ENCODE results near the gene MALRD1. TPM values are rescaled to one million over a fixed set of nuclear protein-coding genes. Genes with fewer than 3 reads are reported as not detected.

Gene MALRD1
- total and polyA plus RNA-seq, 5 donors: 0.58 to 2.7 (median 2.0) TPM

GRCh38 chr10:19518632-19519031, 470.0 kb downstream of the MALRD1 start:
- H3K9me3 ChIP-seq (ENCODE audit: control insufficient read depth, low read length): no peaks in the 10 kb centered on the region
- no peaks in the 10 kb centered on the region for H3K27me3 ChIP-seq (ENCODE audit: control insufficient read depth, insufficient read depth)
- H3K4me1 ChIP-seq (ENCODE audit: control insufficient read depth, insufficient read depth, low read length): no peaks in the 10 kb centered on the region
- H3K4me3 ChIP-seq (ENCODE audit: low read length): no peak overlapping the region
- ATAC-seq: no peak
- DNase-seq: no peak
- 89% methylated on average over 1 of the region's 1 CpG for WGBS
- no peak overlapping the region for H3K27ac ChIP-seq (ENCODE audit: low read length)
- intact Hi-C loops (cut with DNase I): no loop called here

- H3K9me3 ChIP-seq (ENCODE audit: control insufficient read depth, low read length): no peaks in the 10 kb centered on the region
- ATAC-seq (no peak), DNase-seq (no peak)
- H3K4me1 ChIP-seq (ENCODE audit: control insufficient read depth, insufficient read depth, low read length): no peaks in the 10 kb centered on the region
- H3K4me3 ChIP-seq (ENCODE audit: low read length): no peak overlapping the region
- H3K27ac ChIP-seq (ENCODE audit: low read length): no peak overlapping the region
- intact Hi-C loops (cut with DNase I): no loop called here
- H3K27me3 ChIP-seq (ENCODE audit: control insufficient read depth, insufficient read depth): no peaks in the 10 kb centered on the region
- 57% methylated on average over 3 of the region's 3 CpGs for WGBS
These were observed 482.7 kb downstream of the MALRD1 start for GRCh38 chr10:19531324-19531723.

- Histone ChIP-seq H3K9me3 (ENCODE audit: control insufficient read depth, low read length) (no peaks in the 10 kb centered on the region), H3K27me3 (ENCODE audit: control insufficient read depth, insufficient read depth) (no peaks in the 10 kb centered on the region), H3K27ac (ENCODE audit: low read length) (no peak overlapping the region), H3K4me3 (ENCODE audit: low read length) (no peak overlapping the region), H3K4me1 (ENCODE audit: control insufficient read depth, insufficient read depth, low read length) (no peaks in the 10 kb centered on the region)
- ATAC-seq: no peak
- intact Hi-C loops (cut with DNase I): no loop called here
- no peak for DNase-seq
- WGBS: 86% methylated on average over 3 of the region's 3 CpGs
These were observed 483.8 kb downstream of the MALRD1 start for GRCh38 chr10:19532411-19532810.

- Histone ChIP-seq H3K27ac (ENCODE audit: low read length) (no peak overlapping the region), H3K27me3 (ENCODE audit: control insufficient read depth, insufficient read depth) (no peaks in the 10 kb centered on the region), H3K9me3 (ENCODE audit: control insufficient read depth, low read length) (no peaks in the 10 kb centered on the region), H3K4me3 (ENCODE audit: low read length) (no peak overlapping the region), H3K4me1 (ENCODE audit: control insufficient read depth, insufficient read depth, low read length) (no peaks in the 10 kb centered on the region)
- 50% methylated on average over 3 of the region's 3 CpGs for WGBS
- no peak for ATAC-seq
- intact Hi-C loops (cut with DNase I): no loop called here
- no peak for DNase-seq
These were observed 492.7 kb downstream of the MALRD1 start for GRCh38 chr10:19541299-19541698.

- DNase-seq (no peak), ATAC-seq (no peak)
- no peaks in the 10 kb centered on the region for H3K27me3 ChIP-seq (ENCODE audit: control insufficient read depth, insufficient read depth)
- H3K4me3 ChIP-seq (ENCODE audit: low read length): no peak overlapping the region
- intact Hi-C loops (cut with DNase I): no loop called here
- H3K9me3 ChIP-seq (ENCODE audit: control insufficient read depth, low read length): no peaks in the 10 kb centered on the region
- H3K27ac ChIP-seq (ENCODE audit: low read length): no peak overlapping the region
- no peaks in the 10 kb centered on the region for H3K4me1 ChIP-seq (ENCODE audit: control insufficient read depth, insufficient read depth, low read length)
- 88% methylated on average over 3 of the region's 3 CpGs for WGBS
These were observed 497.6 kb downstream of the MALRD1 start for GRCh38 chr10:19546224-19546623.

- DNase-seq (no peak), ATAC-seq (no peak)
- no peaks in the 10 kb centered on the region for H3K27me3 ChIP-seq (ENCODE audit: control insufficient read depth, insufficient read depth)
- no peaks in the 10 kb centered on the region for H3K9me3 ChIP-seq (ENCODE audit: control insufficient read depth, low read length)
- 92% methylated on average over 2 of the region's 2 CpGs for WGBS
- no peak overlapping the region for H3K4me3 ChIP-seq (ENCODE audit: low read length)
- H3K4me1 ChIP-seq (ENCODE audit: control insufficient read depth, insufficient read depth, low read length): no peaks in the 10 kb centered on the region
- H3K27ac ChIP-seq (ENCODE audit: low read length): no peak overlapping the region
- intact Hi-C loops (cut with DNase I): no loop called here
These were observed 500.9 kb downstream of the MALRD1 start for GRCh38 chr10:19549503-19549902.

- DNase-seq (no peak), ATAC-seq (no peak)
- H3K4me3 ChIP-seq (ENCODE audit: low read length): no peak overlapping the region
- no peak overlapping the region for H3K27ac ChIP-seq (ENCODE audit: low read length)
- no peaks in the 10 kb centered on the region for H3K9me3 ChIP-seq (ENCODE audit: control insufficient read depth, low read length)
- no peaks in the 10 kb centered on the region for H3K27me3 ChIP-seq (ENCODE audit: control insufficient read depth, insufficient read depth)
- H3K4me1 ChIP-seq (ENCODE audit: control insufficient read depth, insufficient read depth, low read length): no peaks in the 10 kb centered on the region
- 67% methylated on average over 2 of the region's 2 CpGs for WGBS
- intact Hi-C loops (cut with DNase I): no loop called here
These were observed 508.1 kb downstream of the MALRD1 start for GRCh38 chr10:19556666-19557065.

- no peaks in the 10 kb centered on the region for H3K4me1 ChIP-seq (ENCODE audit: control insufficient read depth, insufficient read depth, low read length)
- WGBS: 79% methylated on average over 1 of the region's 1 CpG
- no peak overlapping the region for H3K27ac ChIP-seq (ENCODE audit: low read length)
- ATAC-seq (no peak), DNase-seq (no peak)
- intact Hi-C loops (cut with DNase I): no loop called here
- no peak overlapping the region for H3K4me3 ChIP-seq (ENCODE audit: low read length)
- no peaks in the 10 kb centered on the region for H3K9me3 ChIP-seq (ENCODE audit: control insufficient read depth, low read length)
- H3K27me3 ChIP-seq (ENCODE audit: control insufficient read depth, insufficient read depth): no peaks in the 10 kb centered on the region
These were observed 512.6 kb downstream of the MALRD1 start for GRCh38 chr10:19561181-19561580.

- ATAC-seq: no peak
- Histone ChIP-seq H3K4me3 (ENCODE audit: low read length) (no peak overlapping the region), H3K27me3 (ENCODE audit: control insufficient read depth, insufficient read depth) (no peaks in the 10 kb centered on the region), H3K4me1 (ENCODE audit: control insufficient read depth, insufficient read depth, low read length) (no peaks in the 10 kb centered on the region), H3K27ac (ENCODE audit: low read length) (no peak overlapping the region), H3K9me3 (ENCODE audit: control insufficient read depth, low read length) (no peaks in the 10 kb centered on the region)
- intact Hi-C loops (cut with DNase I): no loop called here
- WGBS: 83% methylated on average over 4 of the region's 4 CpGs
- DNase-seq: peak in 1 of 3 donors; percentile 42
These were observed 515.0 kb downstream of the MALRD1 start for GRCh38 chr10:19563388-19564141.

- intact Hi-C loops (cut with DNase I): no loop called here
- DNase-seq (no peak), ATAC-seq (no peak)
- no peak overlapping the region for H3K27ac ChIP-seq (ENCODE audit: low read length)
- H3K9me3 ChIP-seq (ENCODE audit: control insufficient read depth, low read length): no peaks in the 10 kb centered on the region
- H3K27me3 ChIP-seq (ENCODE audit: control insufficient read depth, insufficient read depth): no peaks in the 10 kb centered on the region
- H3K4me3 ChIP-seq (ENCODE audit: low read length): no peak overlapping the region
- no peaks in the 10 kb centered on the region for H3K4me1 ChIP-seq (ENCODE audit: control insufficient read depth, insufficient read depth, low read length)
- whole genome bisulfite sequencing: 74% methylated on average over 3 of the region's 3 CpGs
These were observed 521.5 kb downstream of the MALRD1 start for GRCh38 chr10:19570120-19570519.

GRCh38 chr10:19570991-19571390, 522.4 kb downstream of the MALRD1 start:
- Histone ChIP-seq H3K27ac (ENCODE audit: low read length) (no peak overlapping the region), H3K4me3 (ENCODE audit: low read length) (no peak overlapping the region), H3K4me1 (ENCODE audit: control insufficient read depth, insufficient read depth, low read length) (no peaks in the 10 kb centered on the region), H3K27me3 (ENCODE audit: control insufficient read depth, insufficient read depth) (no peaks in the 10 kb centered on the region), H3K9me3 (ENCODE audit: control insufficient read depth, low read length) (no peaks in the 10 kb centered on the region)
- peak in 1 of 2 donors; percentile 72 for ATAC-seq
- DNase-seq: no peak
- intact Hi-C loops (cut with DNase I): no loop called here
- 25% methylated on average over 1 of the region's 1 CpG for WGBS

GRCh38 chr10:19572056-19572455, 523.5 kb downstream of the MALRD1 start:
- no peak for ATAC-seq
- Histone ChIP-seq H3K9me3 (ENCODE audit: control insufficient read depth, low read length) (no peaks in the 10 kb centered on the region), H3K4me3 (ENCODE audit: low read length) (no peak overlapping the region), H3K4me1 (ENCODE audit: control insufficient read depth, insufficient read depth, low read length) (no peaks in the 10 kb centered on the region), H3K27me3 (ENCODE audit: control insufficient read depth, insufficient read depth) (no peaks in the 10 kb centered on the region), H3K27ac (ENCODE audit: low read length) (no peak overlapping the region)
- WGBS: 81% methylated on average over 4 of the region's 4 CpGs
- no peak for DNase-seq
- intact Hi-C loops (cut with DNase I): no loop called here
